ENCODE measurements around the gene ASCL5.

The ASCL5 gene

GRCh38 chr1:201072149-201072548 lies 54.8 kb downstream of the ASCL5 start:
- no peaks in the 10 kb centered on the region for H3K36me3 ChIP-seq (ENCODE audit: insufficient read depth, insufficient read length, low read length)
- no peaks in the 10 kb centered on the region for H3K9me3 ChIP-seq (ENCODE audit: insufficient read depth, low read length)
- H3K9ac ChIP-seq (ENCODE audit: insufficient read length, low read depth), result no peak overlapping the region
- peaks cover 8% of the 10 kb centered on the region for H3K4me1 ChIP-seq (ENCODE audit: insufficient read depth, insufficient read length)
- TF ChIP-seq YY1 (IDR thresholded peaks at IDR 0.05; ENCODE audit: insufficient read depth, insufficient read length) (no peak), SUZ12 (IDR thresholded peaks at IDR 0.05; ENCODE audit: extremely low read depth, insufficient read depth, insufficient read length) (no peak), ZNF274 (IDR thresholded peaks at IDR 0.05; ENCODE audit: low read depth, low read length) (no peak)
- H3K4me3 ChIP-seq (ENCODE audit: insufficient read length, low read depth), result no peak overlapping the region
- no peaks in the 10 kb centered on the region for H3K27me3 ChIP-seq (ENCODE audit: insufficient read depth, insufficient read length)
- DNase-seq (ENCODE audit: low read depth, low spot score), result no peak

DNA sequence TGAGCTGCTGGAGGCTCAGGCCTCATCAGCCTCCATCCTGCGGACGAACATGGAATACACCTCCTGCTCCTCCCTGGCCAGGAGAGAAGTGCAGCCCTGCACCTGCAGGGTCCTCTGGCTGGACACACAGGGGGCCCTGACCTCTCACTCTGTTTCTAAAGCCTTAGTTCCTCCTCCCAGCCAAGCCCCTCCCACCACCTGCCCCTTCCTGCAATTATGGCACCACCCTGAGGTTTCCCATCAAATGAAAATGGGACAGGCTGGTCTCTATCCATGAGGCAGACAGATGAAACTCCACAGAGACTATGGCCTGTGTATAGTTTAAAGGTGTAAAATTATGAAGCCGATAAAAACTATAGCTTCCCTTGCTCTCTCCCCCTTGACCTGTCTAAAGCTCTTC lies 57.3 kb downstream of the ASCL5 start:
- Histone ChIP-seq H3K36me3 (ENCODE audit: insufficient read depth, insufficient read length, low read length) (no peaks in the 10 kb centered on the region), H3K9ac (ENCODE audit: insufficient read length, low read depth) (no peak overlapping the region), H3K4me3 (ENCODE audit: insufficient read length, low read depth) (no peak overlapping the region), H3K9me3 (ENCODE audit: insufficient read depth, low read length) (no peaks in the 10 kb centered on the region), H3K27me3 (ENCODE audit: insufficient read depth, insufficient read length) (peaks cover 2% of the 10 kb centered on the region), H3K4me1 (ENCODE audit: insufficient read depth, insufficient read length) (peaks cover 8% of the 10 kb centered on the region)
- TF ChIP-seq SUZ12 (IDR thresholded peaks at IDR 0.05; ENCODE audit: extremely low read depth, insufficient read depth, insufficient read length) (no peak), ZNF274 (IDR thresholded peaks at IDR 0.05; ENCODE audit: low read depth, low read length) (no peak), YY1 (IDR thresholded peaks at IDR 0.05; ENCODE audit: insufficient read depth, insufficient read length) (no peak)
- DNase-seq (ENCODE audit: low read depth, low spot score), result no peak

DNA sequence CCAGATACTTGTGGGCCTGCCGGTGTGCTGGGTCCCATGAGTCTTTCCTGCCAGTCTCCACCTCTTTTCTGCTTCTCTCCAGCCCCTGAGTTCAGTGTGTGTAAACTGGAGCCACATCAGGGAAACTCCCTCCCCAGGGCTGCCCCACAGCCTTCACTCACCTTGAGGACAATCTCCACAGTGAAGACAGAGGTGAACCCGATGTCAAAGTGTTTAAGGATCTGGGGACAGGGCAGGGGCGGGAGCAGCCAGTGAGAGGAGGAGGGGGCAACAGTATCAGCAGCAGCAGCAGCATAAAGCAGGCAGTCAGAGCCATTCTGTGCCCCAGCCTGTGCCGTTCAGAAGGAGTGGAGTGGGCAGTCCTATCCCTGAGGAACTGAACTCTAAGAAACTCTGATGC lies 58.0 kb downstream of the ASCL5 start:
- no peaks in the 10 kb centered on the region for H3K36me3 ChIP-seq (ENCODE audit: insufficient read depth, insufficient read length, low read length)
- DNase-seq (ENCODE audit: low read depth, low spot score), result no peak

DNA sequence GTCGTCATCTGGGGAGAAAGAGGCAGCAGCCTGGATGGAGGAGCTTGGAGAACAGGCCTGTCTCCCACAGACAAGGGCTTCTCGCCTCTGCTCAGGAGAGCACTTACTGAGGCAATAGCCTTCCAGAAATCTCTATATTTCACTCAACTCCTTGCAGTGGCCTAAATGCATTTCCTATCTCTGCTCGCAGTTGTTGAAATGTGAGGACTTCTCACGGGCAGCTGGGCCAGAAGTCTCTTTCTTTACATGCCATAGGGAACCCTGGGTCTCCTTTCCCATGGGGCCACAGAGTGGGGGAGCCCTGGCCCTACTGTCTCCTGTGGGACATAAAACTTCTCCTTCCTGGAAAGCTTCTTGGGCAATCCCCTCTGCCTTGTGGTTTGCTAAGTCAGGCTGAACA lies 60.0 kb downstream of the ASCL5 start:
- H3K9me3 ChIP-seq (ENCODE audit: insufficient read depth, low read length), result no peaks in the 10 kb centered on the region
- peaks cover 2% of the 10 kb centered on the region for H3K27me3 ChIP-seq (ENCODE audit: insufficient read depth, insufficient read length)
- no peak overlapping the region for H3K9ac ChIP-seq (ENCODE audit: insufficient read length, low read depth)
- no peak overlapping the region for H3K4me3 ChIP-seq (ENCODE audit: insufficient read length, low read depth)
- peaks cover 23% of the 10 kb centered on the region for H3K4me1 ChIP-seq (ENCODE audit: insufficient read depth, insufficient read length)
- no peak for DNase-seq (ENCODE audit: low read depth, low spot score)
- no peaks in the 10 kb centered on the region for H3K36me3 ChIP-seq (ENCODE audit: insufficient read depth, insufficient read length, low read length)
- TF ChIP-seq SUZ12 (IDR thresholded peaks at IDR 0.05; ENCODE audit: extremely low read depth, insufficient read depth, insufficient read length), result no peak
- TF ChIP-seq ZNF274 (IDR thresholded peaks at IDR 0.05; ENCODE audit: low read depth, low read length), result no peak
- TF ChIP-seq YY1 (IDR thresholded peaks at IDR 0.05; ENCODE audit: insufficient read depth, insufficient read length), result no peak

More for the DNA sequence above, 58.0 kb downstream of the ASCL5 start:
- Histone ChIP-seq H3K9me3 (ENCODE audit: insufficient read depth, low read length) (no peaks in the 10 kb centered on the region), H3K9ac (ENCODE audit: insufficient read length, low read depth) (no peak overlapping the region), H3K27me3 (ENCODE audit: insufficient read depth, insufficient read length) (peaks cover 2% of the 10 kb centered on the region), H3K4me1 (ENCODE audit: insufficient read depth, insufficient read length) (peaks cover 10% of the 10 kb centered on the region), H3K4me3 (ENCODE audit: insufficient read length, low read depth) (no peak overlapping the region)
- TF ChIP-seq SUZ12 (IDR thresholded peaks at IDR 0.05; ENCODE audit: extremely low read depth, insufficient read depth, insufficient read length), result no peak
- TF ChIP-seq YY1 (IDR thresholded peaks at IDR 0.05; ENCODE audit: insufficient read depth, insufficient read length), result no peak

GRCh38 chr1:201065686-201066085 lies 61.3 kb downstream of the ASCL5 start:
- no peak for DNase-seq (ENCODE audit: low read depth, low spot score)
- H3K9me3 ChIP-seq (ENCODE audit: insufficient read depth, low read length), result no peaks in the 10 kb centered on the region
- H3K36me3 ChIP-seq (ENCODE audit: insufficient read depth, insufficient read length, low read length), result no peaks in the 10 kb centered on the region
- no peak overlapping the region for H3K9ac ChIP-seq (ENCODE audit: insufficient read length, low read depth)
- TF ChIP-seq SUZ12 (IDR thresholded peaks at IDR 0.05; ENCODE audit: extremely low read depth, insufficient read depth, insufficient read length) (no peak), YY1 (IDR thresholded peaks at IDR 0.05; ENCODE audit: insufficient read depth, insufficient read length) (no peak), ZNF274 (IDR thresholded peaks at IDR 0.05; ENCODE audit: low read depth, low read length) (no peak)
- H3K4me1 ChIP-seq (ENCODE audit: insufficient read depth, insufficient read length), result peaks cover 29% of the 10 kb centered on the region
- no peak overlapping the region for H3K4me3 ChIP-seq (ENCODE audit: insufficient read length, low read depth)
- H3K27me3 ChIP-seq (ENCODE audit: insufficient read depth, insufficient read length), result peaks cover 2% of the 10 kb centered on the region

DNA sequence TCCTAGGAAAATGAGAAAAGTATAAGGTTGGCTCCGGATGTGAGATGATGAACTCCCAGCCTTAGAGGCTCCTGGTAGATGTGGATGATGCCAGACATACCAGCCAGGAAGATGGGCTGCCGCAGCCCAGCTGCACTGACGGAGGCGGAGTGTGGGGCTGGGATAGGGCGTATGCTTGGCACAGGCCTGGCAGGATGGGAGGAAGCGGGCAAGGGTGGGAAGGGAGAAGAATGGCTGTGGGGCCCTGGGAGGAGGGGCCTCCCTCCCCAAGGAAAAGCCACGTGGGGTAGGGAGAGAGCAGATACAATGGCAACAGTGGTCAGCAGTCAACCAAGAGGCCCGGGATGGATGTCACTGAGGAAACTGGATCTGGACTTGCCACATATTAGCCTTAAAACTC lies 62.2 kb downstream of the ASCL5 start:
- Histone ChIP-seq H3K9me3 (ENCODE audit: insufficient read depth, low read length) (no peaks in the 10 kb centered on the region), H3K4me3 (ENCODE audit: insufficient read length, low read depth) (no peak overlapping the region), H3K36me3 (ENCODE audit: insufficient read depth, insufficient read length, low read length) (no peaks in the 10 kb centered on the region), H3K4me1 (ENCODE audit: insufficient read depth, insufficient read length) (peaks cover 31% of the 10 kb centered on the region), H3K9ac (ENCODE audit: insufficient read length, low read depth) (no peak overlapping the region), H3K27me3 (ENCODE audit: insufficient read depth, insufficient read length) (peaks cover 2% of the 10 kb centered on the region)
- DNase-seq (ENCODE audit: low read depth, low spot score), result no peak
- TF ChIP-seq SUZ12 (IDR thresholded peaks at IDR 0.05; ENCODE audit: extremely low read depth, insufficient read depth, insufficient read length) (no peak), ZNF274 (IDR thresholded peaks at IDR 0.05; ENCODE audit: low read depth, low read length) (no peak), YY1 (IDR thresholded peaks at IDR 0.05; ENCODE audit: insufficient read depth, insufficient read length) (no peak)
